Loucy (cell line): ENCODE results near the gene FBXO30.

ENCODE experiments used
- H2AFZ ChIP-seq: fragments of 200-600 bp; sonication (generic); 2 replicates; pipeline ENCODE4 v1.6.0; 2016; ENCODE audit warnings: antibody characterized with exemption, mild to moderate bottlenecking, low read length, moderate library complexity
- H3F3A ChIP-seq: fragments of 200-600 bp; 2 replicates; pipeline ENCODE4 v1.6.0; 2016; ENCODE audit warnings: antibody characterized with exemption, low read depth, mild to moderate bottlenecking
- H3K27me3 ChIP-seq: fragments of 200-600 bp; sonication (generic); 2 replicates; pipeline ENCODE4 v1.6.1; 2014; ENCODE audit warnings: low read length, mild to moderate bottlenecking; ENCODE audit not compliant: insufficient read depth, poor library complexity, severe bottlenecking
- H3K36me3 ChIP-seq: fragments of 200-600 bp; sonication (generic); 2 replicates; pipeline ENCODE4 v1.6.1; 2016; ENCODE audit warnings: low read length; ENCODE audit not compliant: insufficient read depth
- H3K4me1 ChIP-seq: fragments of 200-600 bp; sonication (generic); 2 replicates; pipeline ENCODE4 v1.5.1; 2014; ENCODE audit warnings: low read length, mild to moderate bottlenecking; ENCODE audit not compliant: insufficient read depth, poor library complexity, severe bottlenecking
- H3K4me2 ChIP-seq: fragments of 200-600 bp; sonication (generic); 2 replicates; pipeline ENCODE4 v1.6.0; 2014; ENCODE audit warnings: antibody characterized with exemption, low read length, low read depth, mild to moderate bottlenecking; ENCODE audit not compliant: poor library complexity, severe bottlenecking
- H3K4me3 ChIP-seq: fragments of 200-600 bp; sonication (generic); 2 replicates; pipeline ENCODE4 v1.5.1; 2014; ENCODE audit warnings: low read length, mild to moderate bottlenecking, mixed read lengths; ENCODE audit not compliant: poor library complexity, severe bottlenecking
- H3K79me2 ChIP-seq: fragments of 200-600 bp; sonication (generic); 2 replicates; pipeline ENCODE4 v1.6.1; 2014; ENCODE audit warnings: low read length; ENCODE audit not compliant: insufficient read depth
- H3K9ac ChIP-seq: fragments of 200-600 bp; sonication (generic); 2 replicates; pipeline ENCODE4 v1.6.0; 2014; ENCODE audit warnings: mild to moderate bottlenecking, low read depth, low read length, moderate library complexity; ENCODE audit not compliant: poor library complexity, severe bottlenecking
- H3K9me2 ChIP-seq: fragments of 200-600 bp; sonication (generic); replicated peaks from 2 replicates; pipeline ENCODE4 v1.6.1; 2016; ENCODE audit warnings: low read depth, low read length, mixed read lengths
- H3K9me3 ChIP-seq: fragments of 200-600 bp; sonication (generic); 2 replicates; pipeline ENCODE4 v1.6.1; 2014; ENCODE audit warnings: mild to moderate bottlenecking, antibody characterized with exemption, low read length, low read depth; ENCODE audit not compliant: insufficient read depth
- H4K20me1 ChIP-seq: fragments of 200-600 bp; sonication (generic); 2 replicates; pipeline ENCODE4 v1.6.0; 2014; ENCODE audit warnings: antibody characterized with exemption, low read length, mild to moderate bottlenecking; ENCODE audit not compliant: insufficient read depth, poor library complexity, severe bottlenecking
- EZH2phosphoT487 ChIP-seq: fragments of 200-600 bp; IDR thresholded peaks from 2 replicates; pipeline ENCODE4 v1.6.1; 2018; ENCODE audit warnings: antibody characterized with exemption, mild to moderate bottlenecking, moderate library complexity, borderline replicate concordance
- TF ChIP-seq, protein P1 (sequence below): fragments of 200-600 bp; sonication (generic); conservative IDR thresholded peaks from 2 replicates; pipeline ENCODE4 v1.5.1; 2014; ENCODE audit warnings: mild to moderate bottlenecking, antibody characterized with exemption, low read length

FBXO30 gene

DNA sequence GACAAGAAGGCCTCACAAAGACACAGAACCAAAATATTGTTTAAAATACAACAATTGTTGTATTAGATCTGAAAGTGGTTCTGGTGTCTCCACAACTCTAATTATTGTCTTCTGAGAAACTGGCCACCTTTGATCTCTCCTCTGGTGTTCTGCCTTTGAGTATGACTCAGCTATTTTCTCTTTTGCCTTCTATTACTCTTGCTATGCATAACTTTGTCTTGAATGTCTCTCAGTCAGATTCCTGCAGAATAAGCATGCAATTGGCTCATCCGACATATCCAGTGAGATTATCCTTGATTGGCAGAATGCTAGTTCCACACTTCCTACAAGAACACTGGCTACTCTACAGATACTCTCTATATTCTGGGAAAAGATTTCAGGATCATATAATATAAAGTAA lies 65.0 kb downstream of the FBXO30 start:
- no peaks in the 10 kb centered on the region for H4K20me1 ChIP-seq
- H2AFZ ChIP-seq = no peak overlapping the region
- H3K9me3 ChIP-seq = no peaks in the 10 kb centered on the region
- no peaks in the 10 kb centered on the region for H3K36me3 ChIP-seq
- peak overlapping the region; percentile 34 for H3K4me2 ChIP-seq
- no peak overlapping the region for H3K9ac ChIP-seq
- peaks cover 6% of the 10 kb centered on the region for H3K4me1 ChIP-seq
- TF ChIP-seq EZH2phosphoT487 = no peak
- TF ChIP-seq, protein P1, sequence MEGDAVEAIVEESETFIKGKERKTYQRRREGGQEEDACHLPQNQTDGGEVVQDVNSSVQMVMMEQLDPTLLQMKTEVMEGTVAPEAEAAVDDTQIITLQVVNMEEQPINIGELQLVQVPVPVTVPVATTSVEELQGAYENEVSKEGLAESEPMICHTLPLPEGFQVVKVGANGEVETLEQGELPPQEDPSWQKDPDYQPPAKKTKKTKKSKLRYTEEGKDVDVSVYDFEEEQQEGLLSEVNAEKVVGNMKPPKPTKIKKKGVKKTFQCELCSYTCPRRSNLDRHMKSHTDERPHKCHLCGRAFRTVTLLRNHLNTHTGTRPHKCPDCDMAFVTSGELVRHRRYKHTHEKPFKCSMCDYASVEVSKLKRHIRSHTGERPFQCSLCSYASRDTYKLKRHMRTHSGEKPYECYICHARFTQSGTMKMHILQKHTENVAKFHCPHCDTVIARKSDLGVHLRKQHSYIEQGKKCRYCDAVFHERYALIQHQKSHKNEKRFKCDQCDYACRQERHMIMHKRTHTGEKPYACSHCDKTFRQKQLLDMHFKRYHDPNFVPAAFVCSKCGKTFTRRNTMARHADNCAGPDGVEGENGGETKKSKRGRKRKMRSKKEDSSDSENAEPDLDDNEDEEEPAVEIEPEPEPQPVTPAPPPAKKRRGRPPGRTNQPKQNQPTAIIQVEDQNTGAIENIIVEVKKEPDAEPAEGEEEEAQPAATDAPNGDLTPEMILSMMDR = no peak
- no peaks in the 10 kb centered on the region for H3K27me3 ChIP-seq
- peak overlapping the region; percentile 11 for H3K4me3 ChIP-seq
- no peaks in the 10 kb centered on the region for H3K9me2 ChIP-seq
- no peaks in the 10 kb centered on the region for H3K79me2 ChIP-seq
- H3F3A ChIP-seq = no peaks in the 10 kb centered on the region

DNA sequence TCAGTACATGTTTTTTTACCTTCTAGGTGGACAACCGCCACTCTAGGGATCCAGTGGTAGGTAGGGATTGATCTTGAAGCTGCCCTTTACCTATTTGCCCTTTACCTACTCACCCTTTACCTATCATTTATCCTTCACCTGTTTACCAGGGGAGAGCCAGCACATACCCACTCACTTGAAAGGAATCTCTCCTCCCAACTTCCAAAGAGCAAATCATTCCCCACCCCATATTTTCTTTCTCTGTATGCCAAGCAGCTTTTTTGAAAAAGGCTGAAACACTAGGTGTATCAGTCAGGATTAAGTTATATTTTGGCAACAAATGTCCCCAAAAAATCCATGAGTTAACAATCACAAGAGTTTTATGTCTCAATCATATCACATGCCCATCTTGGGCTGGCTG lies 68.7 kb downstream of the FBXO30 start:
- Histone ChIP-seq H4K20me1 (no peaks in the 10 kb centered on the region), H3K9me2 (no peaks in the 10 kb centered on the region), H3F3A (no peaks in the 10 kb centered on the region), H3K4me2 (no peak overlapping the region), H3K27me3 (no peaks in the 10 kb centered on the region), H2AFZ (no peak overlapping the region), H3K4me3 (no peak overlapping the region), H3K36me3 (no peaks in the 10 kb centered on the region), H3K9me3 (no peaks in the 10 kb centered on the region), H3K79me2 (no peaks in the 10 kb centered on the region), H3K9ac (no peak overlapping the region), H3K4me1 (peaks cover 6% of the 10 kb centered on the region)
- no peak for TF ChIP-seq EZH2phosphoT487
- TF ChIP-seq, protein P1 = no peak

DNA sequence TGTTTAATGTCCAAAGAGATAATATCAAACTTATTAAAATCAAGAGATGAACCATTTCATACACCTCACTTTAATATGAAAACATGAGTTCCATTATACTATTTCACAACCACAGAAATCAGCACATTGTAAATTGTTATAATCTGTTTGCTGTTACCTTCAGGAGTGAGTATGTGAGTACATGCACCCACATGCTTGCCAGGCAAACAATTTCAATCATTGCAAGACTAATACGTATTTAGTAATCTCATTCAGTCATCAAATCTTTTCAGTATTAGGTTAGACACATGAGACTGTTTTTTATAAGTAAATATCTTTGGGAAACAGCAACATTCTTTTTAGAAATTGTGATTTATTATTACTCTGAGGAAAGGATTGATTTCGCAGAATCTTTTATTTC lies 70.0 kb downstream of the FBXO30 start:
- Histone ChIP-seq H3K79me2 (no peaks in the 10 kb centered on the region), H4K20me1 (no peaks in the 10 kb centered on the region), H3K36me3 (no peaks in the 10 kb centered on the region), H3K9me2 (no peaks in the 10 kb centered on the region), H3K9ac (no peak overlapping the region), H3K9me3 (no peaks in the 10 kb centered on the region), H3F3A (no peaks in the 10 kb centered on the region), H3K27me3 (no peaks in the 10 kb centered on the region), H2AFZ (no peak overlapping the region), H3K4me1 (peaks cover under 1% of the 10 kb centered on the region), H3K4me2 (no peak overlapping the region), H3K4me3 (no peak overlapping the region)
- TF ChIP-seq, protein P1 = no peak
- TF ChIP-seq EZH2phosphoT487 = no peak
